GM23338 (cell line): ENCODE measurements around the gene LHX3. TPM values are rescaled to one million over a fixed set of nuclear protein-coding genes. Genes with fewer than 3 reads are reported as not detected.

ENCODE experiments used
- ATAC-seq: fragments of 200-7000 bp; cut with Tn5 transposase; 3 replicates; pipeline ENCODE4 v1.9.1; 2020
- DNase-seq: peaks from one replicate; pipeline ENCODE4 v3.0.0-alpha.2; 2015; ENCODE audit warnings: low spot score
- H2AFZ ChIP-seq: fragments of 200-600 bp; sonication (generic); 2 replicates; pipeline ENCODE4 v1.8.0; 2016; ENCODE audit warnings: antibody characterized with exemption, mild to moderate bottlenecking, moderate library complexity
- H3F3A ChIP-seq: fragments of 200-600 bp; sonication (generic); replicated peaks from 2 replicates; pipeline ENCODE4 v1.8.0; 2017; ENCODE audit warnings: antibody characterized with exemption, mixed run types, low read depth
- H3K27ac ChIP-seq: fragments of 200-600 bp; sonication (generic); 2 replicates; pipeline ENCODE4 v1.6.1; 2016; ENCODE audit warnings: low read depth
- H3K27me3 ChIP-seq: fragments of 200-600 bp; sonication (generic); 2 replicates; pipeline ENCODE4 v1.8.0; 2016; ENCODE audit warnings: mild to moderate bottlenecking, mixed run types, moderate library complexity; ENCODE audit not compliant: insufficient read depth
- H3K36me3 ChIP-seq: fragments of 200-600 bp; sonication (generic); 2 replicates; pipeline ENCODE4 v1.8.0; 2016; ENCODE audit warnings: mild to moderate bottlenecking; ENCODE audit not compliant: insufficient read depth
- H3K4me1 ChIP-seq: fragments of 200-600 bp; sonication (generic); 2 replicates; pipeline ENCODE4 v1.8.0; 2016; ENCODE audit warnings: mild to moderate bottlenecking, moderate library complexity; ENCODE audit not compliant: insufficient read depth
- H3K4me2 ChIP-seq: fragments of 200-600 bp; sonication (generic); 2 replicates; pipeline ENCODE4 v1.7.1; 2017; ENCODE audit warnings: mixed run types
- H3K4me3 ChIP-seq: fragments of 200-600 bp; sonication (generic); 2 replicates; pipeline ENCODE4 v1.6.1; 2016; ENCODE audit warnings: mixed run types
- H3K79me2 ChIP-seq: fragments of 200-600 bp; sonication (generic); replicated peaks from 2 replicates; pipeline ENCODE4 v1.8.0; 2017; ENCODE audit warnings: mild to moderate bottlenecking; ENCODE audit not compliant: insufficient read depth
- H3K9me2 ChIP-seq: fragments of 200-600 bp; sonication (generic); 2 replicates; pipeline ENCODE4 v1.8.0; 2017; ENCODE audit not compliant: insufficient read depth
- H4K20me1 ChIP-seq: fragments of 200-600 bp; sonication (generic); replicated peaks from 2 replicates; pipeline ENCODE4 v1.8.0; 2017; ENCODE audit warnings: mild to moderate bottlenecking; ENCODE audit not compliant: insufficient read depth
- H3K27ac Mint-ChIP-seq: 2 replicates; pipeline ENCODE4 v1.8.0; 2020; ENCODE audit warnings: inconsistent platforms, mild to moderate bottlenecking, moderate library complexity, mixed read lengths
- H3K27me3 Mint-ChIP-seq: 3 replicates; pipeline ENCODE4 v1.8.0; 2022; ENCODE audit warnings: low read depth, mild to moderate bottlenecking, moderate library complexity, mixed read lengths, inconsistent platforms; ENCODE audit not compliant: insufficient read depth, poor library complexity
- H3K36me3 Mint-ChIP-seq: 3 replicates; pipeline ENCODE4 v1.8.0; 2021; ENCODE audit warnings: low read depth, mild to moderate bottlenecking, inconsistent platforms, moderate library complexity, mixed read lengths
- H3K4me1 Mint-ChIP-seq: 3 replicates; pipeline ENCODE4 v1.8.0; 2020; ENCODE audit warnings: mild to moderate bottlenecking, inconsistent platforms, mixed read lengths
- H3K4me3 Mint-ChIP-seq: 3 replicates; pipeline ENCODE4 v1.8.0; 2021; ENCODE audit warnings: moderate library complexity, mild to moderate bottlenecking, inconsistent platforms, mixed read lengths
- H3K9me3 Mint-ChIP-seq: 3 replicates; pipeline ENCODE4 v1.8.0; 2020; ENCODE audit warnings: moderate library complexity, mild to moderate bottlenecking, inconsistent platforms, mixed read lengths
- EZH2 ChIP-seq: fragments of 200-600 bp; sonication (generic); IDR thresholded peaks from one replicate; pipeline ENCODE4 v1.8.0; 2017; ENCODE audit warnings: antibody characterized with exemption, mild to moderate bottlenecking, low read depth; ENCODE audit not compliant: unreplicated experiment
- EZH2phosphoT487 ChIP-seq: fragments of 200-600 bp; sonication (generic); IDR thresholded peaks from one replicate; pipeline ENCODE4 v1.8.1; 2018; ENCODE audit warnings: antibody characterized with exemption; ENCODE audit not compliant: unreplicated experiment
- NANOG ChIP-seq: IDR thresholded peaks from 2 replicates; pipeline ENCODE4 v1.6.1; 2016; ENCODE audit warnings: antibody characterized with exemption, borderline replicate concordance
- REST ChIP-seq: IDR thresholded peaks from one replicate; pipeline ENCODE4 v1.6.1; 2018; ENCODE audit warnings: antibody characterized with exemption; ENCODE audit not compliant: unreplicated experiment
- ZNF462 ChIP-seq: fragments of 250-450 bp; sonication (Bioruptor Pico); IDR thresholded peaks from 2 replicates; pipeline ENCODE4 v1.5.0; 2020; ENCODE audit warnings: mild to moderate bottlenecking, moderate library complexity
- polyA plus RNA-seq: library from polyadenylated mRNA; unstranded; fragments of >200 nt; fragmentation: Nextera tagmentation; extraction: Ambion mirVana; gene quantifications from 2 replicates; pipeline ENCODE4 v1.2.1, GENCODE V29; 2016
- total RNA-seq: library from RNA; depleted of rRNA; stranded (reverse); fragments of >200 nt; shearing (Covaris generic); gene quantifications from 2 replicates; pipeline ENCODE4 v1.2.3, GENCODE V29; 2014

The LHX3 gene
- total and polyA plus RNA-seq, 2 experiments from 2014 or later, result 0.08 TPM; not detected in 1

- Histone ChIP-seq H3K27me3 (peaks cover 99% of the 10 kb centered on the region), H3K36me3 (no peaks in the 10 kb centered on the region), H4K20me1 (peaks cover 6% of the 10 kb centered on the region), H3K4me2 (peak overlapping the region; percentile 66), H3F3A (no peaks in the 10 kb centered on the region; the same call in 1 of the 2 replicates), H3K9me2 (no peaks in the 10 kb centered on the region), H3K27ac (no peak overlapping the region), H2AFZ (no peak overlapping the region), H3K4me3 (peak overlapping the region; percentile 41), H3K79me2 (no peaks in the 10 kb centered on the region), H3K4me1 (peaks cover 17% of the 10 kb centered on the region)
- DNase-seq (peak; percentile 51), ATAC-seq (no peak)
- H3K27ac Mint-ChIP-seq, result no peak overlapping the region
- peak overlapping the region; percentile 60 for H3K4me3 Mint-ChIP-seq
- H3K9me3 Mint-ChIP-seq, result no peaks in the 10 kb centered on the region
- H3K4me1 Mint-ChIP-seq, result peaks cover 18% of the 10 kb centered on the region
- H3K27me3 Mint-ChIP-seq, result peaks cover 92% of the 10 kb centered on the region
- TF ChIP-seq EZH2phosphoT487, result peak; percentile 88
- peak; percentile 27 for TF ChIP-seq REST
- no peak for TF ChIP-seq ZNF462
- no peak for TF ChIP-seq NANOG
- TF ChIP-seq EZH2, result peak; percentile 93
- H3K36me3 Mint-ChIP-seq, result no peaks in the 10 kb centered on the region
Observed at GRCh38 chr9:136199391-136200288, 5.3 kb downstream of the LHX3 start.
